ENCODE data around the gene ZNF438.
"Not testable (repeated sequence)": the region's sequence is repeated elsewhere in the genome, so short reads cannot be mapped to it uniquely, and the experiment has no call there.

Gene ZNF438

GRCh38 chr10:30902621-30903396, 128.9 kb downstream of the ZNF438 start:
- no peak overlapping the region for H3K4me3 ChIP-seq
- H3K36me3 ChIP-seq = peaks cover 9% of the 10 kb centered on the region; the same call in 1 of the 2 replicates
- H3K4me1 ChIP-seq = no peaks in the 10 kb centered on the region
- peaks cover 15% of the 10 kb centered on the region for H3K9me3 ChIP-seq
- no peaks in the 10 kb centered on the region for H3K27me3 ChIP-seq
- H3K27ac ChIP-seq = no peak overlapping the region
- TF ChIP-seq Cebpa-rat (IDR thresholded peaks at IDR 0.05) = no peak
- H4K20me1 ChIP-seq = no peaks in the 10 kb centered on the region
- H3K4me2 ChIP-seq = no peak overlapping the region
- no peak overlapping the region for H3K9ac ChIP-seq

GRCh38 chr10:30901487-30901886, 130.2 kb downstream of the ZNF438 start:
- not testable (repeated sequence) for H3K4me3 ChIP-seq

DNA sequence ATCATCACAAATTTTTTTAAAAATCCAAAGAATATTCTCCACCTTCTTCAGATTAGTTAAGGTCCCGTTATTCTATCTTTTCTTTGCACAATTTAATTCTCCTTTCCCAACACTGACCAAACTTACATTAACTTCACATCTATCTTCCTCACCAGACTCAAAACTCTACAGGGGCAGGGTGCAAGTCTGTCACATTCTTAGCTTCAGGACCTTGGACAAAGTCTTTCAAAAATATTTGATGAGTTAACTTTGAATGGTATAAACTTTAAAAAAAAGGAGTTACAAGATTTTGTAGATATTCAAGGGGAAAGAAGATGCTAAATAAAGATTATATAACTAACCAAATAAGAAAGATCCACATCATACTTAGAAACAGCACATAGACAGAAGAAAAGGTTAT, 132.7 kb downstream of the ZNF438 start:
- no peaks in the 10 kb centered on the region for H3K27me3 ChIP-seq
- no peak overlapping the region for H3K27ac ChIP-seq
- no peaks in the 10 kb centered on the region for H3K4me1 ChIP-seq
- H3K9ac ChIP-seq = no peak overlapping the region
- peaks cover 9% of the 10 kb centered on the region; the same call in 1 of the 2 replicates for H3K36me3 ChIP-seq
- H3K9me3 ChIP-seq = peaks cover 15% of the 10 kb centered on the region
- no peaks in the 10 kb centered on the region for H4K20me1 ChIP-seq
- no peak overlapping the region for H3K4me3 ChIP-seq
- no peak for TF ChIP-seq Cebpa-rat (IDR thresholded peaks at IDR 0.05)
- no peak overlapping the region for H3K4me2 ChIP-seq

More at GRCh38 chr10:30901487-30901886, 130.2 kb downstream of the ZNF438 start:
- H4K20me1 ChIP-seq, H3K36me3 ChIP-seq, H3K27ac ChIP-seq, H3K4me1 ChIP-seq, H3K27me3 ChIP-seq, H3K9ac ChIP-seq, H3K4me2 ChIP-seq: not testable (repeated sequence)
- H3K9me3 ChIP-seq = peaks cover 15% of the 10 kb centered on the region

DNA sequence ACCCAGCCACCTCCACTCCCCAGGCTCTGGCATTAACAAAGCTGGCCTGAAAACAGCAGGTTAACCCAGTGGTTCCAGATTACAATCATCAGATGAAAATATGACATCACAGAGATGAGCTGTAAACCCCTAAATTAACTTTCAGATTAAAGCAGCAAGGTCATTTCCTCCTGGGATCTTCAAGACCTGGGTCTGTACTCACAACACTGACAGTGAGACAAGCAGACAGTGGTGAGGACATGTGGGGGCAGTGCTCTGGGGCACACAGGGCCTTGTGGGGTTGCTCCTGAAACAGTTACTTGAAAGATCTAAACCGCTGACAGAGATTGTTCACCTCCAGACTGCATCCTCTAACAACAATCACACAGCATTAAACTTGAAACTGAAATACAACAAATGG, 134.1 kb downstream of the ZNF438 start:
- Histone ChIP-seq H3K9ac (no peak overlapping the region), H3K4me3 (no peak overlapping the region), H3K4me1 (no peaks in the 10 kb centered on the region), H3K27ac (no peak overlapping the region), H4K20me1 (no peaks in the 10 kb centered on the region), H3K36me3 (peaks cover 3% of the 10 kb centered on the region; the same call in 1 of the 2 replicates), H3K4me2 (no peak overlapping the region), H3K27me3 (no peaks in the 10 kb centered on the region), H3K9me3 (peaks cover 9% of the 10 kb centered on the region)
- TF ChIP-seq Cebpa-rat (IDR thresholded peaks at IDR 0.05) = no peak

DNA sequence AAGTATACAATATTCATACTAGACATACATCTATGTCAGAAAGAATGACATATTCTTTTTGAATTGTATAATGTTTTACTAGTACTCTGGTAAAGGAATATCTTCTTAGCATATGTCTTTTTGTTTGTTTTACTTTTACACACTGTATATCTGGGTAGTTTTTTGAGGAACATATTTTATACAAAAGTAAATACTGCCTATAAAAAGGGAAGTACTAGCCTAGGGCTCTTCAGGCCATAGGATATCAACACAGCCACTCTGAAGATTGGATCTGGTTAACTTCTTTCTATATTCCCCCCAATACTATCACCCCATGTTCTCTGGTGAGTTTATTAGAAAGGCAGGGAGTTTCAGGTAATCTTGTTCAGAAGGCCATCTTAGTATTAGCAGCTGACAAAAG, 134.6 kb downstream of the ZNF438 start:
- no peak for TF ChIP-seq Cebpa-rat (IDR thresholded peaks at IDR 0.05)
- Histone ChIP-seq H3K27me3 (no peaks in the 10 kb centered on the region), H3K4me1 (no peaks in the 10 kb centered on the region), H4K20me1 (no peaks in the 10 kb centered on the region), H3K27ac (no peak overlapping the region), H3K4me2 (no peak overlapping the region), H3K9me3 (peaks cover 5% of the 10 kb centered on the region; the same call in 1 of the 2 replicates), H3K36me3 (0 out of 2 replicates have a peak, but pooled peaks cover 2% of the 10 kb centered on the region), H3K9ac (no peak overlapping the region), H3K4me3 (no peak overlapping the region)

- TF ChIP-seq Cebpa-rat (IDR thresholded peaks at IDR 0.05) = no peak
- Histone ChIP-seq H3K36me3 (no peaks in the 10 kb centered on the region), H3K9me3 (no peaks in the 10 kb centered on the region), H3K4me2 (no peak overlapping the region), H3K4me1 (no peaks in the 10 kb centered on the region), H3K9ac (no peak overlapping the region), H3K4me3 (no peak overlapping the region), H3K27me3 (no peaks in the 10 kb centered on the region), H3K27ac (no peak overlapping the region), H4K20me1 (no peaks in the 10 kb centered on the region)
Measured at GRCh38 chr10:30894221-30894620, 137.4 kb downstream of the ZNF438 start.

- H3K9ac ChIP-seq = no peak overlapping the region
- no peak for TF ChIP-seq Cebpa-rat (IDR thresholded peaks at IDR 0.05)
- no peaks in the 10 kb centered on the region for H3K9me3 ChIP-seq
- H3K27ac ChIP-seq = no peak overlapping the region
- no peak overlapping the region for H3K4me2 ChIP-seq
- no peaks in the 10 kb centered on the region for H3K36me3 ChIP-seq
- no peaks in the 10 kb centered on the region for H4K20me1 ChIP-seq
- H3K4me3 ChIP-seq = no peak overlapping the region
- no peaks in the 10 kb centered on the region for H3K4me1 ChIP-seq
- no peaks in the 10 kb centered on the region for H3K27me3 ChIP-seq
Measured at GRCh38 chr10:30893208-30893607, 138.5 kb downstream of the ZNF438 start.

GRCh38 chr10:30887839-30888238, 143.8 kb downstream of the ZNF438 start:
- H3K4me1 ChIP-seq = no peaks in the 10 kb centered on the region
- H3K9me3 ChIP-seq = no peaks in the 10 kb centered on the region
- H3K4me2 ChIP-seq = no peak overlapping the region
- no peak for TF ChIP-seq Cebpa-rat (IDR thresholded peaks at IDR 0.05)
- no peak overlapping the region for H3K4me3 ChIP-seq
- no peak overlapping the region for H3K9ac ChIP-seq
- H3K27ac ChIP-seq = no peak overlapping the region
- H4K20me1 ChIP-seq = no peaks in the 10 kb centered on the region
- H3K27me3 ChIP-seq = no peaks in the 10 kb centered on the region
- no peaks in the 10 kb centered on the region for H3K36me3 ChIP-seq

GRCh38 chr10:30885423-30885822, 146.2 kb downstream of the ZNF438 start:
- no peaks in the 10 kb centered on the region for H3K36me3 ChIP-seq
- TF ChIP-seq Cebpa-rat (IDR thresholded peaks at IDR 0.05) = no peak
- H3K4me2 ChIP-seq = no peak overlapping the region
- H3K4me1 ChIP-seq = no peaks in the 10 kb centered on the region
- no peak overlapping the region for H3K9ac ChIP-seq
- H3K9me3 ChIP-seq = no peaks in the 10 kb centered on the region
- H3K4me3 ChIP-seq = no peak overlapping the region
- H3K27me3 ChIP-seq = no peaks in the 10 kb centered on the region
- no peaks in the 10 kb centered on the region for H4K20me1 ChIP-seq
- H3K27ac ChIP-seq = no peak overlapping the region

DNA sequence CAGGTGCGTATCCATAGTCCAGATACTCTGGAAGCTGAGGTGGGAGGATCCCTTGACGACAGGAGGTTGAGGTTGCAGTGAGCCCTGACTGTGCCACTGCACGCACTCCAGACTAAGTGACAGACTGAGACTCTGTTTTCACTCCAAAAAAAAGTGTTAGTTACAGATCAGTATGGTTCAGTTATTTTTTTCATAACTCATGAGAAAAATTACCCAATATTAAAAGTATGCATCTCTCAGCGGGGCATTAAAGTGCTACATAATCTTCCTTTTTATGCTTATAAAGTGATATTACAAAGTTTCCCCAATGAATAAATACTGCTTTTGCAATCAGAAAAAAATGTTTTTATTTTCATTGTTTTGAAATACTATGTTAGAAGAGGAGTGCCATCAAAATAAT, 147.9 kb downstream of the ZNF438 start:
- H3K36me3 ChIP-seq = no peaks in the 10 kb centered on the region
- no peaks in the 10 kb centered on the region for H4K20me1 ChIP-seq
- no peak overlapping the region for H3K4me2 ChIP-seq
- H3K9me3 ChIP-seq = no peaks in the 10 kb centered on the region
- no peak overlapping the region for H3K27ac ChIP-seq
- no peaks in the 10 kb centered on the region for H3K27me3 ChIP-seq
- no peak for TF ChIP-seq Cebpa-rat (IDR thresholded peaks at IDR 0.05)
- H3K9ac ChIP-seq = no peak overlapping the region
- no peak overlapping the region for H3K4me3 ChIP-seq
- no peaks in the 10 kb centered on the region for H3K4me1 ChIP-seq
